Liver (tissue), 3 donors: Measurements from ENCODE around the gene RBM6.

Experiments
- CTCF ChIP-seq: fragments of 150-350 bp; IDR thresholded peaks from 2 replicates; pipeline ENCODE4 v1.5.1; 2017; ENCODE audit warnings: improper control_type of control experiment, low read depth, low read length; ENCODE audit not compliant: missing input control
- TAF1 ChIP-seq: conservative IDR thresholded peaks from 2 replicates; pipeline ENCODE4 v1.6.1; 2016; ENCODE audit warnings: antibody characterized with exemption, mild to moderate bottlenecking
- donor health status: healthy.
- donor health status: healthy.

DNA sequence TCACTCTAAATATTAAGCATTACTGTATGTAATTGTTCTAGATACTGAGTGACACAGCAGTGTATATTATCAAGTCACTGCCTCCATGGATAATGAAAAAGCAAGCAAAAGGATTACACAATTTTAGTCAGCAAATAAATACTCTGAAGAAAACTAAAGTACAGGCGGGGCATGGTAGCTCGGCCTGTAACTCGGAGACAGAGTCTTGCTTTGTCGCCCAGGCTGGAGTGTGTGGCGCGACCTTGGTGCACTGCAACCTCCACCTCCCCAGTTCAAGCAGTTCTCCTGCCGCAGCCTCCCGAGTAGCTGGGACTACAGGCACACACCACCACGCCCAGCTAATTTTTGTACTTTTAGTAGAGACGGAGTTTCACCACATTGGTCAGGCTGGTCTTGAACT is 32.7 kb downstream of the RBM6 start:
- no peak for TF ChIP-seq CTCF
- no peak for TF ChIP-seq TAF1
